GM18951 (cell line): Measurements from ENCODE around the gene PODXL2.
A peak's percentile ranks its signal among the peaks of the same experiment; 100 is the strongest.
"Not testable (repeated sequence)": the region's sequence is repeated elsewhere in the genome, so short reads cannot be mapped to it uniquely, and the experiment has no call there.

Experiments
- POLR2A ChIP-seq: IDR thresholded peaks from 4 replicates; pipeline ENCODE4 v1.6.1; 2011; ENCODE audit warnings: mild to moderate bottlenecking; ENCODE audit not compliant: insufficient read length, insufficient read depth; ENCODE audit errors: extremely low read depth
- in situ Hi-C: fragments of 300-500 bp; cut with MboI; formaldehyde crosslinking; loops from one replicate; pipeline ENCODE4 v1.12.0; 2022; ENCODE audit warnings: low sequenced_read_pairs, mixed read lengths, inconsistent platforms; ENCODE audit not compliant: unreplicated experiment

PODXL2 gene

GRCh38 chr3:127691489-127691888 lies 62.5 kb downstream of the PODXL2 start:
- in situ Hi-C loops = no loop called here
- TF ChIP-seq POLR2A = peak; percentile 23

- TF ChIP-seq POLR2A = no peak
- in situ Hi-C loops = no loop called here
These were observed 63.0 kb downstream of the PODXL2 start for GRCh38 chr3:127691974-127692373.

- no peak for TF ChIP-seq POLR2A
- in situ Hi-C loops = no loop called here
These were observed 63.7 kb downstream of the PODXL2 start for GRCh38 chr3:127692501-127693335.

GRCh38 chr3:127693336-127693843 lies 64.4 kb downstream of the PODXL2 start:
- no peak for TF ChIP-seq POLR2A
- in situ Hi-C loops = no loop called here

- TF ChIP-seq POLR2A = no peak
- in situ Hi-C loops = no loop called here
These were observed 65.7 kb downstream of the PODXL2 start for GRCh38 chr3:127694467-127695215.

GRCh38 chr3:127697551-127698240 lies 68.7 kb downstream of the PODXL2 start:
- in situ Hi-C loops = no loop called here
- TF ChIP-seq POLR2A = no peak

GRCh38 chr3:127698286-127698685 lies 69.3 kb downstream of the PODXL2 start:
- in situ Hi-C loops = no loop called here
- TF ChIP-seq POLR2A = no peak

- TF ChIP-seq POLR2A = no peak
These were observed 69.9 kb downstream of the PODXL2 start for GRCh38 chr3:127698691-127699415.

GRCh38 chr3:127699416-127700300 lies 70.7 kb downstream of the PODXL2 start:
- in situ Hi-C loops = no loop called here
- TF ChIP-seq POLR2A = no peak

More at GRCh38 chr3:127698691-127699415, 69.9 kb downstream of the PODXL2 start:
- in situ Hi-C loops = no loop called here

- TF ChIP-seq POLR2A = no peak
- in situ Hi-C loops = no loop called here
These were observed 71.4 kb downstream of the PODXL2 start for GRCh38 chr3:127700406-127700805.

- in situ Hi-C loops = no loop called here
- no peak for TF ChIP-seq POLR2A
These were observed 72.4 kb downstream of the PODXL2 start for GRCh38 chr3:127701280-127701911.

- in situ Hi-C loops = no loop called here
- no peak for TF ChIP-seq POLR2A
These were observed 73.2 kb downstream of the PODXL2 start for GRCh38 chr3:127702151-127702578.

GRCh38 chr3:127704840-127705239 lies 75.9 kb downstream of the PODXL2 start:
- in situ Hi-C loops = not testable (repeated sequence)
